NCI-H82 treated with DMSO at 0.1 percent for 48 hours (cell line): ENCODE measurements around the gene CORO1C.

Experiments
- DNase-seq: peaks from one replicate; lab custom pipeline; 2025; ENCODE audit not compliant: unreplicated experiment; lab: John Stamatoyannopoulos, UW

The CORO1C gene

GRCh38 chr12:108653922-108654321, 77.4 kb downstream of the CORO1C start:
- no peak for DNase-seq

GRCh38 chr12:108653082-108653516, 78.2 kb downstream of the CORO1C start:
- no peak for DNase-seq

- DNase-seq, result no peak
Measured at GRCh38 chr12:108650083-108650482, 81.2 kb downstream of the CORO1C start.

DNA sequence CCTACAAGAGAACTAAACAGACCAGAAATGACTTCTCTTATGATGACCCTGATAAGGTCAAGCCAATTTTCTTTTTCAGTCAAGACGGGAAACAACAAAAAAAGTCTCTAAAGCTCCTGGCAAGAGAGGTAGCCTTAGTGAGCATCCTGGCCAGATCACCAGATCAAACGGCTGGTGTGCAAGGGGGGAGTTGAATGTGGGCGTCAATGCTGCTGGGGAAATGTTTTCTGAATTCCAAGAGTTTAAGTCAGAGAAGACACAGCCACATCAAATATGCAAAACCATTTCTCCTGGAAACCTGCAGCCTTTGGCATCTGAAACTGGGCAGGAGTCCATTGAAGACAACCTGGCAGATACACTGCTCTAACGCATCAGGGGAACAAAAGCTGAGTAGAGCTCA, 81.6 kb downstream of the CORO1C start:
- no peak for DNase-seq

DNA sequence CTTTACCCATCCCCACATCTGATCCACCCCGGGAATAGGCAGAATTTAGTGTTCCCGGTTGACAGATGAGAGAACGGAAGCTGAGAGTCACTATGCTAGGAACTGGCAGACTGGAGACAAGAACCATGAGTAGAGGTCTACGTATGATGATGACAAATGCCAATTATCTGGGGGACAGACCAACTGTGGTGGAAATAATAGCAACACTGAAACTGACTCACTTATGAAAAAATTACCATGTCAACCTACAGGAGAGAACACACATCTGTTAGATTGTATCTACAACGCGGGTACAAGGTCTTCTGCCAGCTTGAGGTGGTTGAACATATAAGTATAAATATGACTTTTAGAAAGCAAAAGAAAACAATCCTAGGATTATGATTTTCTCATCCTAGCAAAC, 82.2 kb downstream of the CORO1C start:
- no peak for DNase-seq

- DNase-seq, result no peak
Measured at GRCh38 chr12:108648371-108648770, 82.9 kb downstream of the CORO1C start.

- no peak for DNase-seq
Measured at GRCh38 chr12:108647585-108648287, 83.6 kb downstream of the CORO1C start.

- DNase-seq, result no peak
Measured at GRCh38 chr12:108646600-108647579, 84.4 kb downstream of the CORO1C start.

DNA sequence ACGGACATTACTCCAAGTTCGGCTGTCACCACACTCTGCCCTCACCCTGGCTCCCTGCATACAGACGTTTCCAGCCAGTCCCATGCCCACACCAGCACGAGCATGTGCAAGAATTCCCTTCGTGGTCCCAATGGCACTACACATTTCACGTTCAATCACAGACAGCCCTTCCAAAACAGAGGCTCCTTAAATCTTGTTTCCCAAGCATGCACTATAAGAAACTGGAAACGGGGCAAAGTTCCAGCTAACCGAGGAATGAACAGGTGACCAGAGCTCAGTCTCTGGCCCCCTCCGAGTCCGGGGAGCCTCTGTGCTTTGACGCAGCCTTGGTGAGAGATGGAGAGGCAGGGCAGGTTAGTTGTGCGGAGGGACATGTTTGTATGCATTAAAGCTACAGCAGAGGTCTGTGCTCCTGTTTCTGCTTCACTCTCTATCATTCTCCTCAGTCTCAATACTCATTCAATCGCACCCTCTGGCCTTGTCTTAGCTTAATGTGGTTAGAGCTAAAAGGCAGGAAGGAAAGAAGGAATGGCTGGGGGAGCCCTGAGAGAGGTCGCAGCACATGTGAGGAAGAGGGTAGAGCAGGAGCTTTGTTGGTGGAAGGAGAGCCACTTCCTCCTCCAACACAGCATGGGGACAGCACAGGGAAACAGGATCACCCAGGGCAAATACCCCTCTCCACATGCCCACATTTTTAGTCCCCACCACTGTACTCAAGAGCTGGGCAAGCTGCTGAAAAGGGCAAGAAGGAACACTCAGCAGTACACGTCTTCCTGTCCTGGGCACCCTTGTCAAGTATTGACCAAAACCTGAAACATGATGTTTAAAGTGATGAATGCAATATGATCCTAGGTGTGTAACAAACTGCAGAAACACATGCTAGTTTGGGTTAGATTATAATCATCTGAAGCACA, 85.4 kb downstream of the CORO1C start:
- no peak for DNase-seq

- DNase-seq, result no peak
Measured at GRCh38 chr12:108644811-108645120, 86.6 kb downstream of the CORO1C start.

DNA sequence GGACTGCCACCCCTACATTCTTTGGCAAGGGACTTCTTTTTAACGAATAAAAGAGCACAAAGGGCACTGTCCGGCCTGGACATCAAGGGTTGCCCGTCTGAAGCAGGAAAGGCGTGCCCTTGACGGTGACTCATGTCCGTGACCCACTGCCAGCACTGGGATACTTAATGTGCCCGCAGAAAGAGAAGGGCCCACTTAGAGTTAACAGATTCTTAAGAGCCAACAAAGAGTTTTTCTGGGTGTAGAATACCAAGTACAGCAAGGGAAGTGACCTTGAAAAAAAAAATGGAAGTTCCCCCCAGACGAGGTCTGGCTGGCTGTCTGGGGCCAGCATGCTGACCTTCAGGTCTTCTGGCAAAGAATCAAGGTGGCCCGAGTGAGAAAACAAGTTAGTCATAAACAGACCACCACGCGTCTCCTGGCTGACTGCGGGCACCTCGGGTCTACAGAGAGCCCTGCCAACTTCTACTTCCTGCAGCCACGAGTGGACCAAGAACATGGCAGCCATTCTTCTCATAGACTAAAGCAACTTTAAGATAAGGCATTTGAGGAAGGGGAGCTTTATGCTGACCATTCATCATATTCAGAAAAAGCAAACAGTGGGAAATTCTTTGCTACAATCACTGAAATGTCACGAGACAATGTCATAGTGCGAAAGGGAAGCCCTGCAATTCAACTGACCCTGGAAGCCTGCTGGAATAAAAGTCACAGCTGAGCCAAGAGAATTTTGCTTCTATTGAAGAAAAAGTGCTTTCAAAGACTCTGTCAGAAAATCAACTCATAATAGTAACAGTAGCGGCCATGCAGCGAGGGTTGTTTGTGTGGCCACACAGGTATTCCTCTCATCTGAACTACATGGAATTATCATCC, 87.1 kb downstream of the CORO1C start:
- DNase-seq, result no peak

DNA sequence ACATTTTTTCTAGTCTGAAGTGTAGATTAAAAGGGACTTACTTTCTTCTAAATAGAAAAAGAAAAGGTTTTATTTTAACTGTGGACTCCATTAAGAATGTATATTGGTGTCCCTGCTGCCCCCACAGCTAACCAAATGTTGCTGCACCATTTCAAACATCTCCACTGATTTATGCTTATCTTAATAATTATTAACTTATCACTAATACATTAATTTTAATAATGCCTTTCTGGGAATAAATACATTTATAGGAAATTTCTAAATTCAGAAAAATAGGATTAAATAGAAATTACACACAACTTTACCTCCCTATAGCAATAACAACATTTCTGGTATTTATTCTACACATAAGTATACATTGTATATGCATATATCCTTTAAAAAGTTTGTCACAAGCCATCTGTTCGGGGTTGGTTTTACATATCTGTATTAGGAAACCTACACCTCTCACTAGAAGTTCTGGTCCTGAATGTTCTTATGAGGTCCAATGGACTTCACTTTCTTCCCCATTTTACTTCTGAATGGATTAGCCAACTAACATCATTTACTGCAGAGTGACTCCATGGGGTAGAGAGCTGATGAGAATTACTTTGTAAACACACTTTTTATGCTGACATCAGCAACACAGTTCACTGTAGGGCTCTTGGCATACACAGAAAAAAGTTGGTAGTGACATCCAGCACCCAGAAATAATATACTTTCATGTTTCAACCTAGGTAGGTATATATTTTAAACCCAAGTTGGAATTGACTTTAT, 88.2 kb downstream of the CORO1C start:
- no peak for DNase-seq

DNA sequence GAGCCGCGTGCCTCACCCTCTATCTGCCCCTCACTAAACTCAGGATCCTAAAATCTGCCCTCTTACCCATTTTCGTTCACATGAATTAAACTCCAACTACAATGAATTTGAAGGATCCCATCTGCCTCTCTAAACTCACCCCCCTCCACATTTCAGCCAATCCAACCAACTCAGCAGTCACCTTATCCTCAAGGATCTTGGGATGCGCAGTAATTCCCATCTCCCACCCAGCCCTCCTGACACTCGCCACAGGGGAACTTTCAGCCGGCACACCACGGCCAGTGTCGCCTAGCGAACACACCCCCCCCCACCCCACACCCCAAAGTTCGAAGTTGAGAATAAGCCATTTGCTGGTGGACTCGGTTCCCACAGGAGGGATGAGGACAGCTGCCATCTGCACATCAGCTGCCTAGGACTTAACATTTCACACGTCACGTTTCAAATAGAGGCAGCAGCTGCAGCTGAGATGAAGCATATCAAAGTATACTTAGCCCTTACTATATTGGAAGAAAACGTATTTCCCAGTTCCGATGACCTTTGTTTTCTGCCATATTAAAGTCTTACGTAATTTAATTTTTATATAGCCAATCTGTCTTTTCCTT, 88.9 kb downstream of the CORO1C start:
- peak; percentile 55 for DNase-seq

- DNase-seq, result no peak
Measured at GRCh38 chr12:108641446-108642268, 89.7 kb downstream of the CORO1C start.

DNA sequence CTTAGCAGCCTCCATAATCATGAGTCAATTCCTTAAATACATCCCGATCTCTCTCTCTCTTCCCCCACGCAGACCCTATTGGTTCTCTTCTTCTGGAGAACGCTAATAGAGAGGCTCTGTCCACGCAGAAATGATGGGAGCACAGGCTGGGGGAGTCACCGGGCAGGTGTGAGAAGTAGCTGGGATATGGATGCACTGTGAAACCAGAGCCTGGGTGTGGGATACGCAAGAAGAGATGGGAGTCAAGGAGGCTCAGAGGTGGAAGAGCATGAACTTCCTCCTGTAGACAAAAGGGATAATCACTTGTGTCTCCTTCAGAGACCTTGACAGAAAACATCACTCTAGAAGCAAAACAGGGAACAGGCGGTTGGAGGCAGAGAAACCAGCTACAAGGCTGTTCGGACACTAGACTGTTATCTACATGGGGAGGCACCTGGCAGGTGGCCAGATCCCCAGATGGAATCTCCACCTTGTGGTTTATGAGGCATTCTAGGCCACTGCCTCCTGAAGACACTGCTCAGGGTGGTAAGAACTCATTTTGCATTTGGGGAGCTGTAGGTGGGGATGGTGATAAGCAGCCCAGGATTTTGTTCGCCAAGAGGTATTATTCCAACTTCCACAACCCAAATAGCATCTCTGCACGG, 90.4 kb downstream of the CORO1C start:
- DNase-seq, result no peak

DNA sequence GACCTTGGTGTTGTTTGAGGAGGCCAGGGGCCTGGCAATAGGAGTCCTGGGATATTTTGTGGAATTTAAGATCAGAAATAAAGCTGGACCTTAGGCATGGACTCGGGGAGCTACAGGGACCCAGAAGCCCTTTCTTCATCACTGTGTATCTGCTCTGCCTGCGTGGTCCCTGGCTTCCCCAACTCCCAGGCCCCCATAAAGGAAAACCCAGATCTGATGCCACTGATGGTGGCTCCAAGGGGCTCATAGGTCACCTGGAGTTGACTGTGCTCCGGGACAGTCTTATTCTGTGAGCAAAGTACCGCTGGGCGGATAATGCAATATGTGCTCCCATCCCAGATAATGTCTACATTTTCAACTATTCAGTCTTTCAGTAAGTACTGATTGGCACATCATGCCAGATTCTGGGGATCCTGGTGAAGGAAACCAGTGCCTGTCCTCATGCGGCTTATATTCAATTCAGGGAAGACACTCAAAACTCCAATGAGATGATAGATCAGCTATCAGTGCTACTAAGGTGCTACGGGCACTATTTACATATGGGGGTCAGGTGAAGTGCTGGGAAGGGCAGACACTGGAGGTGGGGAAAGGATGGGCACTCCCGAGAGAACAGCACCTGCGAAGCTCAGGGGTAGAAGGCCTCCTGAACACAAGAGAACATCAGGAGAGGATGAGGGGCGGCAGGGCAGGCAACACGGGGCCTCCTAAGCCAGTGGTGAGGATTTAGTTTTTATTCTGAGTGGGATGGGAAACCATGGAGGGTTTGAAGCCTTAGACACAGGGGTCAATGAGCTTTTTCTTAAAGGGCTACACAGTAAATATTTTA, 92.1 kb downstream of the CORO1C start:
- DNase-seq, result no peak
